Type B pancreatic cell (in vitro differentiated cells): ENCODE data around the gene VAPB. TPM values are rescaled to one million over a fixed set of nuclear protein-coding genes. Genes with fewer than 3 reads are reported as not detected.

ENCODE experiments used
- DNase-seq: peaks from one replicate; pipeline ENCODE4 v3.0.0; 2021; ENCODE audit warnings: mixed read lengths; ENCODE audit not compliant: unreplicated experiment; ENCODE audit errors: extremely low spot score
- H3K27ac Mint-ChIP-seq: 2 replicates; pipeline ENCODE4 v1.8.0; 2021; ENCODE audit warnings: mild to moderate bottlenecking, mixed read lengths
- H3K27me3 Mint-ChIP-seq: 2 replicates; pipeline ENCODE4 v1.8.0; 2021; ENCODE audit warnings: mixed read lengths
- H3K36me3 Mint-ChIP-seq: 2 replicates; pipeline ENCODE4 v1.8.0; 2021; ENCODE audit warnings: mixed read lengths
- H3K4me1 Mint-ChIP-seq: one replicate; pipeline ENCODE4 v1.8.0; 2021; ENCODE audit warnings: mixed read lengths; ENCODE audit not compliant: unreplicated experiment
- H3K4me3 Mint-ChIP-seq: 2 replicates; pipeline ENCODE4 v1.8.0; 2021; ENCODE audit warnings: mild to moderate bottlenecking, mixed read lengths
- H3K9me3 Mint-ChIP-seq: 2 replicates; pipeline ENCODE4 v1.8.0; 2021; ENCODE audit warnings: mixed read lengths
- total RNA-seq: library from RNA; stranded (reverse); gene quantifications from 2 replicates; pipeline ENCODE4 v1.2.1, GENCODE V29; 2021; ENCODE audit warnings: low replicate concordance
- TF ChIP-seq, protein P1 (sequence below): fragments of 200-600 bp; sonication (generic); conservative IDR thresholded peaks from 2 replicates; pipeline ENCODE4 v1.5.0; 2021; ENCODE audit warnings: antibody characterized with exemption, mild to moderate bottlenecking

Gene VAPB
- total RNA-seq, 1 donor from 2014 or later = 58.9 TPM

DNA sequence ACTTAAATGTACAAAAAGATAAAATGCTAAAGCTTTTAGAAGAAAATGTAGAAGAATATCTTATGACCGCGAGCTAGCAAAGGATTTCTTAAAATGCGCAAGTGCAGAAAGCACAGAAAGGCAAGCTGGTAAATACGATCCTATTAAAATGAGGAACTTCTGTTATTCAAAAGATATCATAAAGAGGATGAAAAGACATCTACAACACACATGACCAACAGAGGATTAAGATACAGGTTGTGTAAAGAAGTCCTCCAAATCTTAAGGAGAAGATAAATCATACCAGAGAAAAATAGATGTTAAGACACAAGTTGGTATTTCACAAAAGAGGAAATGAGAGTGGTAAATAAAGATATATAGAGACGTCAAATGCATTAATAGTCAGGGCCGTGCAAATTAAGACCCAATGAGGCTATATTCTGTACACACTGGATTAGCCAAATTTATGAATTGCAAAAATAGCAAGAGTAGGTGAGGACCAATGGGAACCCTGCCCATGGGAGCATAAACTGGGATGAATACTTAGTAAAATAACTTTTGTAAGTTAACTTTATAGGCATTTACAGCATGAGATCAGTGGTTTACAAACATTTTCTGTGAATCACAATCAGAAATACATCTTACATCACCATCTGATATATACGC lies 103.2 kb downstream of the VAPB start:
- H3K4me3 Mint-ChIP-seq = no peak overlapping the region

GRCh38 chr20:58492795-58493524 lies 103.9 kb downstream of the VAPB start:
- Mint-ChIP-seq H3K9me3 (no peaks in the 10 kb centered on the region), H3K27me3 (peaks cover 3% of the 10 kb centered on the region), H3K27ac (no peak overlapping the region), H3K36me3 (no peaks in the 10 kb centered on the region), H3K4me1 (no peaks in the 10 kb centered on the region), H3K4me3 (no peak overlapping the region)
- TF ChIP-seq, protein P1, sequence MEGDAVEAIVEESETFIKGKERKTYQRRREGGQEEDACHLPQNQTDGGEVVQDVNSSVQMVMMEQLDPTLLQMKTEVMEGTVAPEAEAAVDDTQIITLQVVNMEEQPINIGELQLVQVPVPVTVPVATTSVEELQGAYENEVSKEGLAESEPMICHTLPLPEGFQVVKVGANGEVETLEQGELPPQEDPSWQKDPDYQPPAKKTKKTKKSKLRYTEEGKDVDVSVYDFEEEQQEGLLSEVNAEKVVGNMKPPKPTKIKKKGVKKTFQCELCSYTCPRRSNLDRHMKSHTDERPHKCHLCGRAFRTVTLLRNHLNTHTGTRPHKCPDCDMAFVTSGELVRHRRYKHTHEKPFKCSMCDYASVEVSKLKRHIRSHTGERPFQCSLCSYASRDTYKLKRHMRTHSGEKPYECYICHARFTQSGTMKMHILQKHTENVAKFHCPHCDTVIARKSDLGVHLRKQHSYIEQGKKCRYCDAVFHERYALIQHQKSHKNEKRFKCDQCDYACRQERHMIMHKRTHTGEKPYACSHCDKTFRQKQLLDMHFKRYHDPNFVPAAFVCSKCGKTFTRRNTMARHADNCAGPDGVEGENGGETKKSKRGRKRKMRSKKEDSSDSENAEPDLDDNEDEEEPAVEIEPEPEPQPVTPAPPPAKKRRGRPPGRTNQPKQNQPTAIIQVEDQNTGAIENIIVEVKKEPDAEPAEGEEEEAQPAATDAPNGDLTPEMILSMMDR = no peak
- no peak for DNase-seq

More for the DNA sequence above, 103.2 kb downstream of the VAPB start:
- Mint-ChIP-seq H3K9me3 (no peaks in the 10 kb centered on the region), H3K27ac (no peak overlapping the region), H3K4me1 (no peaks in the 10 kb centered on the region), H3K27me3 (peaks cover 3% of the 10 kb centered on the region), H3K36me3 (no peaks in the 10 kb centered on the region)
- no peak for DNase-seq
- TF ChIP-seq, protein P1 = no peak

DNA sequence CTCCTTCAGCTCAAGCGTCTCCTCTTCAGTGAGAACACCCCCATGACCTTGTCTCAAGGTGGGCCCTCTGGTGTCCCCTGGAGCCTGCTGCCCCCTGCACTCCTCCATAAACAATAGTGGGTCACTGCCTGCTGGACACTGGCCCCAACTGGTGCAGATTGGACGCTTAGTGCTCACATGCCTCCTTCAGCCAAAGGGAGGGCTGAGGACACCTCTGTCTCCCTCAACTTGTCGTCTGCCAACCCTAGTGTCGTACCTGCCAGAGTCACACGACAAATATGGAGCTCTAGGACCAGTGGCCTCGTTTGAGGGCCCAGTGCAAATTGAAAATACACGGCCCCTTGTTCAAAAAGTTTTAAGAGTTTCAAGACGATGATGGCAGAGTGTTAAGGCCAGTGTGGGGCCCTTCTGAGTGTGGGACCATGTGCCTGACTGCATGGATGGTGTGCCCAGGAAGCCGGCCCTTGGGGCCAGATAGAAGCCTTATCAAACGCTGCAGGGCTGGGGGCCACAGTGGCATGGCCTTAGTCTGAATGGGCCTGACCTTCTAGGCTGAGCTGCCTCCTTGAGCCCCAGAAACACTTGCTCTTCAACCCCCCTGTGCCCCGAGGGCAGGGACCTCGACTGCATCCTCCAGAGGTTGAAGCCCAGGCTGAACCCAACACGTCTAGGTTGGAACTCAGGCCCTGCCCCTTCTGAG lies 106.0 kb downstream of the VAPB start:
- Mint-ChIP-seq H3K4me1 (no peaks in the 10 kb centered on the region), H3K27me3 (peaks cover 6% of the 10 kb centered on the region), H3K36me3 (no peaks in the 10 kb centered on the region), H3K9me3 (no peaks in the 10 kb centered on the region), H3K4me3 (no peak overlapping the region), H3K27ac (no peak overlapping the region)
- DNase-seq = no peak
- TF ChIP-seq, protein P1 = no peak

DNA sequence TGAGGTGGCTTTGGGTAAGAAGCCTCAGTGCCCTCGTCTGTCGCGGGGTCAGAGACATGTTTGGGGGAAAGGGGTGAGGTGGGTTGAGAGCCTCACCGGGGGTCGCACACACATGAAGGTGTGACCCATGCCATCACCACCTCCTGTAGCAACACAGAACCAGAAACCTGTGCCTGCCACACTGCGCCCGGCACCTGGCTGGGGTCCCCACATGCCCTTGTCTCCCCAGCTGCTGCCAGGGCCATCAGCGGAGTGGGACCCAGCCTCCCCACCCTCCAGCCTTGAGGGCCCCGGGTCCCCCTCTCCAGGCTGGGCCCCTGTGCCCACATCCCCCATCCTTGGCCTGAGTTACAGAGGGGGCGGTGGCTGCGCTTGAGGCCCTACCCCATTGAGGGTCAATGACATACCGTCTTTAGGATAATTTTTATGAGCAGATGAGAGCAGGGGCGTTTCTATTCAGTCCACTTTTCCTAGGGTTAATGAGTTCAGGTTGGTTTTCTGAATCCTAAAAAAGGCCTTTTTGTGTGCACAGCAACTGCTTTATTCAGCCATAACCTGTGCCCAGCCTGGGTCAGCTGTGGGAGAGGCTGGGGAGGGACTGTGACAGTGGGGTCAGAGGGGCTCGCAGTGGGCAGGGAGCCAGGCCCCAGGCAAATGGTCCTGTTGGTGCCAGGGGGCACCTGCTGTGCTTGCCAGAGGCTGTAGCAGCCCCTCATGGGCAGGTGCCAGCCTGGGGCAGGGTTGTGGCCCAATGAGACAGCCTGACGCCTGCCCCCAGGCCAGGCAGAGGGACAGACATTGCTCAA lies 106.8 kb downstream of the VAPB start:
- Mint-ChIP-seq H3K4me3 (no peak overlapping the region), H3K4me1 (no peaks in the 10 kb centered on the region), H3K9me3 (no peaks in the 10 kb centered on the region), H3K36me3 (no peaks in the 10 kb centered on the region), H3K27me3 (peaks cover 3% of the 10 kb centered on the region), H3K27ac (no peak overlapping the region)
- DNase-seq = no peak
- TF ChIP-seq, protein P1 = no peak

DNA sequence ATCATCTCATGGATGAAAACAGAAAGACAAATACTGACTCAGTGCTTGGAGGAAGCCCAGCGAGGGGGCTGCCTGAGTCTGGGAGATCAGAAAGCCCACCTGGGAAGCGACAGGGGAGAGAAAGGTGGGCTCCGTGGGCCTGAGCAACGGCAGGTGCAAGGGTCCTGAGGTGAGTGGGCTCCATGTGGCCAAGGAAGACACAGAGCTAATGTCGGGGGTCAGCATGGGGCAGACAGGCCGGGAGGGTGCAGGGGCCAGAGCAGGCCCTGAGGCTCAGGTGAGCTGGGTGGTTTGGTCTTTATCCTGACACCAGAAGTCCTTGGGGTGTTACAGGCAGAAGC lies 107.4 kb downstream of the VAPB start:
- H3K36me3 Mint-ChIP-seq = no peaks in the 10 kb centered on the region
- DNase-seq = no peak
- H3K4me1 Mint-ChIP-seq = no peaks in the 10 kb centered on the region

More for the DNA sequence above, 107.4 kb downstream of the VAPB start:
- TF ChIP-seq, protein P1 = no peak
- no peaks in the 10 kb centered on the region for H3K9me3 Mint-ChIP-seq
- no peak overlapping the region for H3K27ac Mint-ChIP-seq
- no peak overlapping the region for H3K4me3 Mint-ChIP-seq
- peaks cover 3% of the 10 kb centered on the region for H3K27me3 Mint-ChIP-seq
